Measurements from ENCODE around the gene C16orf90. TPM values are rescaled to one million over a fixed set of nuclear protein-coding genes. Genes with fewer than 3 reads are reported as not detected.

Gene C16orf90
- total RNA-seq, 4 donors from 2014 or later = not detected

- TF ChIP-seq, protein P1, sequence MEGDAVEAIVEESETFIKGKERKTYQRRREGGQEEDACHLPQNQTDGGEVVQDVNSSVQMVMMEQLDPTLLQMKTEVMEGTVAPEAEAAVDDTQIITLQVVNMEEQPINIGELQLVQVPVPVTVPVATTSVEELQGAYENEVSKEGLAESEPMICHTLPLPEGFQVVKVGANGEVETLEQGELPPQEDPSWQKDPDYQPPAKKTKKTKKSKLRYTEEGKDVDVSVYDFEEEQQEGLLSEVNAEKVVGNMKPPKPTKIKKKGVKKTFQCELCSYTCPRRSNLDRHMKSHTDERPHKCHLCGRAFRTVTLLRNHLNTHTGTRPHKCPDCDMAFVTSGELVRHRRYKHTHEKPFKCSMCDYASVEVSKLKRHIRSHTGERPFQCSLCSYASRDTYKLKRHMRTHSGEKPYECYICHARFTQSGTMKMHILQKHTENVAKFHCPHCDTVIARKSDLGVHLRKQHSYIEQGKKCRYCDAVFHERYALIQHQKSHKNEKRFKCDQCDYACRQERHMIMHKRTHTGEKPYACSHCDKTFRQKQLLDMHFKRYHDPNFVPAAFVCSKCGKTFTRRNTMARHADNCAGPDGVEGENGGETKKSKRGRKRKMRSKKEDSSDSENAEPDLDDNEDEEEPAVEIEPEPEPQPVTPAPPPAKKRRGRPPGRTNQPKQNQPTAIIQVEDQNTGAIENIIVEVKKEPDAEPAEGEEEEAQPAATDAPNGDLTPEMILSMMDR (IDR thresholded peaks at IDR 0.05; ENCODE audit: low read depth) = no peak
These were observed 16.2 kb upstream of the C16orf90 start for GRCh38 chr16:3511286-3512180.

GRCh38 chr16:3510416-3510815 lies 15.1 kb upstream of the C16orf90 start:
- TF ChIP-seq, protein P1 (IDR thresholded peaks at IDR 0.05; ENCODE audit: low read depth) = no peak

- TF ChIP-seq, protein P1 (IDR thresholded peaks at IDR 0.05; ENCODE audit: low read depth) = no peak
These were observed 14.2 kb upstream of the C16orf90 start for GRCh38 chr16:3509470-3509928.

GRCh38 chr16:3508736-3509135 lies 13.4 kb upstream of the C16orf90 start:
- TF ChIP-seq, protein P1 (IDR thresholded peaks at IDR 0.05; ENCODE audit: low read depth) = no peak

GRCh38 chr16:3503523-3503922 lies 8.2 kb upstream of the C16orf90 start:
- TF ChIP-seq, protein P1 (IDR thresholded peaks at IDR 0.05; ENCODE audit: low read depth) = no peak

GRCh38 chr16:3501783-3502400 lies 6.6 kb upstream of the C16orf90 start:
- TF ChIP-seq, protein P1 (IDR thresholded peaks at IDR 0.05; ENCODE audit: low read depth) = no peak

- TF ChIP-seq, protein P1 (IDR thresholded peaks at IDR 0.05; ENCODE audit: low read depth) = no peak
These were observed 3.7 kb upstream of the C16orf90 start for GRCh38 chr16:3498988-3499387.
